ENCODE data around the gene ETHE1. TPM values are rescaled to one million over a fixed set of nuclear protein-coding genes. Genes with fewer than 3 reads are reported as not detected.

The ETHE1 gene
- total RNA-seq, 1 donor: 52.1 TPM

DNA sequence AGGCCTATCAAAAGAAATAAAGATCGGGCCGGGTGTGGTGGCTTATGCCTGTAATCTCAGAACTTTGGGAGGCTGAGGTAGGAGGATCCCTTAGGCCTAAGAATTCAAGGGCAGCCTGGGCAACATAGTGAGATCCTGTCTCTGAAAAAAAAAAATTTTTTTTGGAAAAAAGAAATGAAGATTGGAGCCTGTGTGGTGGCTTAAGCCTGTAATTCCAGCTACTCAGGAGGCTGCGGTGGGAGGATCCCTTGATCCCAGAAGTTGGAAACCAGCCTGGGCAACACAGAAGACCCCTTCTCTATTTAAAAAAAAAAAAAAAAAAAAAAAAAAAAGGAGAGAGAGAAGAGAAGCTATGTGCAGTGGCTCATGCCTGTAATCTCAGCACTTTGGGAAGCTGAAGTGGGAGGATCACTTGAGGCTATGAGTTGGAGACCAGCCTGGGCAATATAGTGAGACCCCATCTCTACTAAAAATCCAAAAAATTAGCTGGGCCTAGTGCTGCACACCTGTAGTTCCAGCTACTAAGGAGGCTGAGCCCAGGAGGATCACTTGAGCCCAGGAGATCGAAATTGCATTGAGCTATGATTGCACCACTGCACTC is 46.9 kb downstream of the ETHE1 start:
- Histone ChIP-seq H2AFZ (ENCODE audit: low read length) (no peak overlapping the region), H4K20me1 (ENCODE audit: insufficient read depth, low read length) (no peaks in the 10 kb centered on the region), H3K79me2 (ENCODE audit: insufficient read depth, low read length) (no peaks in the 10 kb centered on the region), H3K4me2 (ENCODE audit: insufficient read depth, low read length) (no peak overlapping the region), H3K36me3 (ENCODE audit: insufficient read depth, low read length) (peaks cover 6% of the 10 kb centered on the region), H3K27ac (ENCODE audit: low read depth, low read length) (no peak overlapping the region), H3K4me3 (ENCODE audit: insufficient read depth, low read length) (no peak overlapping the region), H3K27me3 (ENCODE audit: insufficient read depth, low read length) (no peaks in the 10 kb centered on the region), H3K4me1 (ENCODE audit: insufficient read depth, low read length) (peaks cover 14% of the 10 kb centered on the region), H3K9me3 (ENCODE audit: low read depth, low read length) (no peaks in the 10 kb centered on the region)
- DNase-seq (ENCODE audit: insufficient read length, low spot score, missing footprints): no peak
- TF ChIP-seq, protein P1, sequence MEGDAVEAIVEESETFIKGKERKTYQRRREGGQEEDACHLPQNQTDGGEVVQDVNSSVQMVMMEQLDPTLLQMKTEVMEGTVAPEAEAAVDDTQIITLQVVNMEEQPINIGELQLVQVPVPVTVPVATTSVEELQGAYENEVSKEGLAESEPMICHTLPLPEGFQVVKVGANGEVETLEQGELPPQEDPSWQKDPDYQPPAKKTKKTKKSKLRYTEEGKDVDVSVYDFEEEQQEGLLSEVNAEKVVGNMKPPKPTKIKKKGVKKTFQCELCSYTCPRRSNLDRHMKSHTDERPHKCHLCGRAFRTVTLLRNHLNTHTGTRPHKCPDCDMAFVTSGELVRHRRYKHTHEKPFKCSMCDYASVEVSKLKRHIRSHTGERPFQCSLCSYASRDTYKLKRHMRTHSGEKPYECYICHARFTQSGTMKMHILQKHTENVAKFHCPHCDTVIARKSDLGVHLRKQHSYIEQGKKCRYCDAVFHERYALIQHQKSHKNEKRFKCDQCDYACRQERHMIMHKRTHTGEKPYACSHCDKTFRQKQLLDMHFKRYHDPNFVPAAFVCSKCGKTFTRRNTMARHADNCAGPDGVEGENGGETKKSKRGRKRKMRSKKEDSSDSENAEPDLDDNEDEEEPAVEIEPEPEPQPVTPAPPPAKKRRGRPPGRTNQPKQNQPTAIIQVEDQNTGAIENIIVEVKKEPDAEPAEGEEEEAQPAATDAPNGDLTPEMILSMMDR (IDR thresholded peaks at IDR 0.05; ENCODE audit: extremely low read depth, low read depth, low read length): no peak

DNA sequence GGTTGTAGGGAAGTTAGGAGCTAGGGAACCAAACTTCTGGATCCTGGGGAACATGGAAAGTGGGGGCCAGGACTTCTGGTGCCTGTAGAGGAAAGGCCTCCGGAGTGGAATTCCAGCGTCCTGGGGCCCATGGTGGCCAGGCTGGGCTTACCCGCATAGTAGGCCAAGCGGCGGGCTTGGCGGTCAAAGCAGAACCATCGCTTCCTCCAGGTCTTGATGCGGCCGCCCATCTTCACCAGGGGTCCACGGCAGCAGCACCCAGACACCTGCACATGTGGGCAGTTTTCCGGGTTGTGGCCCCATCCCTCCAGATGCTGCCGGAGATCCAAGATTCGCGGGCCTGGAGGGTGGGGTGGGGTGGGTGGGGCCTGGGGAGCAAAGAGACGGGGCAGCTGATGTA is 47.8 kb downstream of the ETHE1 start:
- Histone ChIP-seq H3K4me2 (ENCODE audit: insufficient read depth, low read length) (no peak overlapping the region), H2AFZ (ENCODE audit: low read length) (no peak overlapping the region), H3K27ac (ENCODE audit: low read depth, low read length) (no peak overlapping the region), H3K27me3 (ENCODE audit: insufficient read depth, low read length) (no peaks in the 10 kb centered on the region), H3K4me3 (ENCODE audit: insufficient read depth, low read length) (no peak overlapping the region), H4K20me1 (ENCODE audit: insufficient read depth, low read length) (no peaks in the 10 kb centered on the region), H3K36me3 (ENCODE audit: insufficient read depth, low read length) (peaks cover 6% of the 10 kb centered on the region), H3K4me1 (ENCODE audit: insufficient read depth, low read length) (peaks cover 19% of the 10 kb centered on the region), H3K79me2 (ENCODE audit: insufficient read depth, low read length) (no peaks in the 10 kb centered on the region), H3K9me3 (ENCODE audit: low read depth, low read length) (no peaks in the 10 kb centered on the region)
- TF ChIP-seq, protein P1 (IDR thresholded peaks at IDR 0.05; ENCODE audit: extremely low read depth, low read depth, low read length): no peak
- DNase-seq (ENCODE audit: insufficient read length, low spot score, missing footprints): no peak

DNA sequence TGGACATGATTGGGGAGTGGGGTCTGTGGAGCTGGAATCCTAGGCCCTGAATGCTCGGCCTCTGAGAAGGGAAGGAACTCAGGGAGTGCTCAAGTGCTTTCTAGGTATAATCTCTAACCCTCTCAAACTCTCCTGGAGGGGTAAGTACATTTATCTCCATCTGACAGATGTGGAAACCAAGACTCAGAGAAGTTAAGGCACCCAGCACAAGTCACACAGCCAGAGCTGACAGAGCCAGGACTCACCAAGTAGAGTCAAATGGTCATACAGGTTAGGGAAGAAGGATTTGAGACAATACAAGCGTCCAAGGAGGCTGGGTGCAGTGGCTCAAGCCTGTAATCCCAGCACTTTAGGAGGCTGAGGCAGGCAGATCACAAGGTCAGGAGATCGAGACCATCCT is 48.7 kb downstream of the ETHE1 start:
- Histone ChIP-seq H3K36me3 (ENCODE audit: insufficient read depth, low read length) (peaks cover 6% of the 10 kb centered on the region), H3K27ac (ENCODE audit: low read depth, low read length) (no peak overlapping the region), H3K27me3 (ENCODE audit: insufficient read depth, low read length) (no peaks in the 10 kb centered on the region), H2AFZ (ENCODE audit: low read length) (no peak overlapping the region), H3K4me2 (ENCODE audit: insufficient read depth, low read length) (no peak overlapping the region), H4K20me1 (ENCODE audit: insufficient read depth, low read length) (no peaks in the 10 kb centered on the region), H3K79me2 (ENCODE audit: insufficient read depth, low read length) (no peaks in the 10 kb centered on the region), H3K4me3 (ENCODE audit: insufficient read depth, low read length) (no peak overlapping the region), H3K9me3 (ENCODE audit: low read depth, low read length) (no peaks in the 10 kb centered on the region), H3K4me1 (ENCODE audit: insufficient read depth, low read length) (peaks cover 19% of the 10 kb centered on the region)
- no peak for DNase-seq (ENCODE audit: insufficient read length, low spot score, missing footprints)
- TF ChIP-seq, protein P1 (IDR thresholded peaks at IDR 0.05; ENCODE audit: extremely low read depth, low read depth, low read length): no peak

DNA sequence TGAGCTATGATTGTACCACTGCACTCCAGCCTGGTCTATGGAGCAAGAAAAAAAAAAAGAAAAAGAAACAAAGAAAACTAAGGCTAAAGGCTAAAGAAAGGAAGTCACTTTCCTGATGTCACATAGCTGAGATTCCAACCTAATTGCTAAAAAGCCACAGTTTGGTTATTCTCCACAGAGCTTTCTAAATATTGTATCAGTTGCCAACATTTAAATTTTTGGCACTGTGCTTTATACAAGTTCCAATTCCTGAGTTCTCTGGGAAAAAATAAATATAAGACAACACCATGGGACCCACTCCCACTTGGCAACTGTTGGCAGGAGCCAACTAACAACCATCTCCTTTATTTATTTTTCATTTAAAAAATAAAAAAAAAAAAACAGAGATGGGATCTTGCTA is 50.4 kb downstream of the ETHE1 start:
- H3K4me2 ChIP-seq (ENCODE audit: insufficient read depth, low read length): no peak overlapping the region
- peak; percentile 89 for DNase-seq (ENCODE audit: insufficient read length, low spot score, missing footprints)
- H3K9me3 ChIP-seq (ENCODE audit: low read depth, low read length): no peaks in the 10 kb centered on the region
- TF ChIP-seq, protein P1 (IDR thresholded peaks at IDR 0.05; ENCODE audit: extremely low read depth, low read depth, low read length): no peak
- H3K27me3 ChIP-seq (ENCODE audit: insufficient read depth, low read length): no peaks in the 10 kb centered on the region
- no peak overlapping the region for H2AFZ ChIP-seq (ENCODE audit: low read length)
- no peaks in the 10 kb centered on the region for H4K20me1 ChIP-seq (ENCODE audit: insufficient read depth, low read length)
- no peaks in the 10 kb centered on the region for H3K79me2 ChIP-seq (ENCODE audit: insufficient read depth, low read length)
- peaks cover 6% of the 10 kb centered on the region for H3K36me3 ChIP-seq (ENCODE audit: insufficient read depth, low read length)
- H3K4me1 ChIP-seq (ENCODE audit: insufficient read depth, low read length): peaks cover 19% of the 10 kb centered on the region
- peak overlapping the region; percentile 59 for H3K27ac ChIP-seq (ENCODE audit: low read depth, low read length)
- no peak overlapping the region for H3K4me3 ChIP-seq (ENCODE audit: insufficient read depth, low read length)

All from osteoblast (primary cell).